Iris pigment epithelial cell (primary cell): ENCODE data around the gene GALM.
"Not testable (repeated sequence)": the region's sequence is repeated elsewhere in the genome, so short reads cannot be mapped to it uniquely, and the experiment has no call there.

Experiments
- DNase-seq: peaks from one replicate; pipeline ENCODE4 v3.0.0-alpha.2; 2011; ENCODE audit warnings: low read depth

GALM gene

DNA sequence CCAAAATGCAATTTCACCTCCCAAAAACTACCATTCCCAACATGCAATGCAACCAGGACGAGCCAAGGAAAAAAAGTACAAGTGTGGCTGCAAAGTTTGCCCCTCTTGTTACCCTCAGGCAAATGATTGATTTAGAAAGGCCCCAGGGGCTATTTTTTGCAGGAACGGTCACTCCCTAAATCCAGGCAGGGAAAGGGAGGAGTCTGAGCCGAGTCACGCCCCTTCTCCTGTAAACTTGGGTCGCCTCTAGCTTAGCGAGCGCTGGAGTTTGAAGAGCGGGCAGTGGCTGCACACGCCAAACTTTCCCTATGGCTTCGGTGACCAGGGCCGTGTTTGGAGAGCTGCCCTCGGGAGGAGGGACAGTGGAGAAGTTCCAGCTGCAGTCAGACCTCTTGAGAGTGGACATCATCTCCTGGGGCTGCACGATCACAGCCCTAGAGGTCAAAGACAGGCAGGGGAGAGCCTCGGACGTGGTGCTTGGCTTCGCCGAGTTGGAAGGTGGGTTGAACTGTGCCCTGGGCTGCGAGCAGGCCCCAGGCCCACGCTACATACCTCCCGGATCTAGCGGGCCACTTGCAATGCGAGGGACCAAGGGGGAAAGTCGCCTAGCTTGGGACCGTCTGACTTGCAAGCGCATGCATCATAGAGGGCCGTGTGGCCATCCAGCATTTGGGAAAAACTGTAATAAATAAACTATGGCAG is at the start of gene GALM:
Gene GALM (plus strand): TSS at position 261 of the 702 bp plus-strand sequence. CDS start 48 bp downstream, at position 309.
- peak; percentile 93 for DNase-seq

DNA sequence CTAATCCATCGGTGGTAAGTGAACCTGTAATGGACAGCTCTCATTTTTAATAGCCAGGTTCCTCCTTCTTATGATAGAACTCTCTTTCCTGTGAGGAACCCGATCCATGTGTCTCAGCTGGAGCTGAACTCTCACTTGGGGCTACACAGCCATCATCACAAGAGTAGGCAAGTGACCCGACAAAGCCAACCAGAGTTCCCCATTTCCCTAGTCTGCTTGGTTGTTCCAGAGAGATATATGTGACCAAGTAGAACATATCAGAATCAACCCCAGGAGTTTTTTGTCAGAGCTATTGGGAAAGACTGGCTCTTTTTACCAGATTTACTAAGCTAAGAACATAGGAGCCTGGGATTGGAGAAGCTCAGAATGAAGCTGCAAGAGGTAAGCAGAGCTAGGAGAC is 48.6 kb upstream of the GALM start:
- no peak for DNase-seq

DNA sequence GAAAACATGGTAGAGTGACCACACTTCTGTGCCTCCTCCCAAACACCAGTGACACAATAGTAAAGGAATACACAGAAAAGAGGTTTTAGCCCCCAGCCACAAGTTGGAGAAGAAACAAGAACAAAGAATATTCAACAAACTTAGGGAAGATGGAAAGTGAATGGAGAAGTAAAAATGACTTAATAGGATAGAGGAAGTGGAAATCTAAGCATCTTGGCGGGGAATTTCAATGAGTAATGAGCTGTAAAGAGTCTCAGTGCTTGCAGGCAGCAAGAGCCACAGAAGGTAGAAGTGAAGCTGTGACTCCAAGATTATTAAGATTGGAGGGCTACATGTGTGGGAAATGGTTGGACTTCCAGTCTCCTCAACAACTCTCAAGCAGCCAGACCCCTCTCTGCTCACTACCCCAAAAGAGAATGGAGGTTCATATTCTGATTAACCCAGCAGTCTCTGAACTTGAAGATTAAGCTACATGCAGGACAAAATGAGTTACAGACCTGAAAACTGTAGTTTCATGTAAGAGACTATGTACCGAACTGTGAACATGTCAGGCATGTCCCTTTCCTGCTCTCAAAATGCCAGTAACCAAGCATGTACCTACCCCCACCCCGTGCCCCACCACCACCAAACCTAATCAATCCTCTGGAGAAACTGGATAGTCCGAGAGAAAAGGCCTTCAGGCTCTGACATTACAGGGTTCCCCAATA is 46.3 kb upstream of the GALM start:
- peak; percentile 54 for DNase-seq

DNA sequence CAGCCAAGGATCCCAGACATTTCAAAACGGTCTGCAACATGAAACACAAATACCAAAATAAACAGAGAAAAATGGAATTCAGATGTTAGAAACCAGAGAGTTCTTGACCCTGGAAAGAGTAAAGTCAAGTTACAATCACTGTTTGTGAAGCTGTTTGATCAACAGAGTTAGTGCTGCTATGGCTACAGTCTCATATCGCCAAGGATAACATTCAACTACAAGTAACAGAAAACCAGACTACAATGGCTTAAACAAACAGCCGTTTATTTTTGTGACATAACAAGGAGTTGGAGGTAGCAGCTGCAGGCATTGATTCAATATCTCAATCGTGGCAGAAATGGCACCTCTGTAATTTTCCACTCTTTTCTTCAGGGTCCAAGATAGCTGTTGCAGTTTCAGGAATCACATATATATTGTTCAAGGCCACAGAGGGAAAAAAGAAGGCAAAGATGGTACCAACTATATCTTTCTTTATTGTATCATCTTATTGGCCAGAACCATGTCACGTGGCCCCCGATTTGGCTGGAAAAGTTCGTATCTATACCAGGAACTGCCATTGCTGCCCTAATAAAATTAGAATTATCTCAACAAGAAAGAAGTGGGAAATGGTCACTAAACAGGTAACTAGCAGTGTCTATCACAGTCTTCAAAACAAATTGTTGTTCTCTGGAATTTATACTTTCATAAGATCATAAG is 45.5 kb upstream of the GALM start:
- DNase-seq, result peak; percentile 59

DNA sequence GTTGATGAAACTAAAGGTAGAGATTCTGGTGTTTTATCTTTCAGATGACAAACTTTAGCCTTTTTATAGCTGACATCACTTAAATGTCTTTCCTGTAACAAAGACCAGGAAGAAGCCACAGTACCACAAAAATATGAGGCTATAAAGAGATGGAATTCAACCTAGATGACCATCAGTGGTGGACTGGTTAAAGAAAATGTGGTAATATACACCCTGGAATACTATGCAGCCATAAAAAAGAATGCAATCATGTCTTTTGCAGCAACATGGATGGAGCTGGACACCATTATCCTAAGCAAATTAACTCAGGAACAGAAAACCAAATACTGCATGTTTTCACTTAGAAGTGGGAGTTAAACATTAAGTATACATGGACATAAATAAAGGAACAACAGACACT is 44.9 kb upstream of the GALM start:
- no peak for DNase-seq

DNA sequence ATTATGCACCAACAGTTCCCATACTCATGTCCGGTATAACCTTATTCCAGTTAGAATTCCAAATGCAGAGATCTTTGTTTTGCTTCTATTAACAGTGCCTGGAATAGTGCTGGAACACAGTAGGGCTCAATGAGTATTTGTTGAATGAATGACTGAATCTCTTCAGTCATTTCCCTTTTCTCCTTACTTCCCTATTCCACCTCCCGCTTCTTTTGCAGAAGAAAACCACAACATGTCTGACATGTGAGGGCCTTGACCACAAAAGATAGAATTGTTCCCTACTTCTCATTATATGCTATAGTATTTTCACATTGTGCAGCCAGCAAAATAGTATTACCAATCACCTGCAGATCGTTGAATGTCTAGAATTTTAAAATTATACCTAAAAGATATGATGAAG is 43.7 kb upstream of the GALM start:
- DNase-seq, result no peak

DNA sequence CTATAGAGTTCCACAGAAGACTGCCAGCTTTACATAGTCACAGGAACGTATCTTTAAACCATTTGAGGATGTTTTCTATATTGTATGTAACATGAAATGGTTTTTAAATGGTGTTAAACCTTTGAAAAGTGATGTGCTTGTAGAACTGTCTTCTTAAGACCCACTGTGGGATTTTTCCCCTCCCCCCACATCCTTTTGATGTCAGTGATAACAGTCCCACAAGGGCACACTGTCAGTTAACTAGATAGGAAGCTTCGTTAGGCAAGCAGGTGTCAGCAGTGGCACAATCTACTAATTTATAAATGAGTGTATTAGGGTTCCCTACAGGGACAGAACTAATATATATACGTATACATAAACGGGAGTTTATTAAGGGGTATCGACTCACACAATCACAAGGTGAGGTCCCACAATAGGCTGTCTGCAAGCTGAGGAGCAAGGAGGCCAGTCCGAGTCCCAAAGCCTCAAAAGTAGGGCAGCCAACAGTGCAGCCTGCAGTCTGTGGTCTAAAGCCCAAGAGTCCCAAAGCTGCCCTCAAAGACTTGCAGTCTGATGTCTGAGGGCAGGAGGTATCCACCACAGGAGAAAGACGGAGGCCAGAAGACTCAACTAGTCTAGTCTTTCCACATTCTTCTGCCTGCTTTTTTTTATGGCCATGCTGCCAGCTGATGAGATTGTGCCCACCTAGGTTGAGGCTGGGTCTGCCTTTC is 39.4 kb upstream of the GALM start:
- no peak for DNase-seq

DNA sequence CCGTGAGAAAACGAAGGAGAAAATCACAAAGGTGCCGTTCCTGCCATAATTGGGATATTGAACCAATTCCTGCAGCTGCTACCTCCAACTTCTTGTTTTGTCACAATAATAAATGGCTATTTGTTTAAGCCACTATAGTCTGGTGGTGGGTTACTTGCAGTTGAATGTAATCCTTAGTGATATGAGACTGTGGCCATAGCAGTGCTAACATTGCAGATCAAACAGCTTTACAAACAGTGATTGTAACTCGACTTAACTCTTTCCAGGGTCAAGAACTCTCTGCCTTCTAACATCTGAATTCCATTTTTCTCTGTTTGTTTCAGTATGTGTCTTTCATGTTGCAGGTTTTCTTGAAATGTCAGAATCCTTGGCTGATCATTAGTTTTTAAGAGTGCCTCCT is 38.5 kb upstream of the GALM start:
- DNase-seq, result no peak

DNA sequence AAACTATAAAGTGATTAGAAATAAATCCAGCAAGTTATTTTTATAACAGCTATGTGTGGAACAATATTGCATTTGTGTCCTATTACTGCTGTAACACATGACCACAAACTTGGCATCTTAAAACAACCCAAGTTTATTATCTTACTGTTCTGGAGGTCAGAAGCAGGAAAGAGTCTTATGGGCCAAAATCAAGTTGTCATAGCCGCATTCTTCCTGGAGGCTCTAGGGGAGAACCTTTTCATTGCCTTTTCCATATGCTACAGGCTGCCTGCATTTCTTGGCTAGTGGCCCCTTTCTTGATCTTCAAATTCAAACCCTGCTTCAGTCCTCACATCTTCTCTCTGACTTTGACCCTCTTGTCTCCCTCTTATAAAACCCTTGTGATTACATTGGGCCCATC is 36.2 kb upstream of the GALM start:
- no peak for DNase-seq

DNA sequence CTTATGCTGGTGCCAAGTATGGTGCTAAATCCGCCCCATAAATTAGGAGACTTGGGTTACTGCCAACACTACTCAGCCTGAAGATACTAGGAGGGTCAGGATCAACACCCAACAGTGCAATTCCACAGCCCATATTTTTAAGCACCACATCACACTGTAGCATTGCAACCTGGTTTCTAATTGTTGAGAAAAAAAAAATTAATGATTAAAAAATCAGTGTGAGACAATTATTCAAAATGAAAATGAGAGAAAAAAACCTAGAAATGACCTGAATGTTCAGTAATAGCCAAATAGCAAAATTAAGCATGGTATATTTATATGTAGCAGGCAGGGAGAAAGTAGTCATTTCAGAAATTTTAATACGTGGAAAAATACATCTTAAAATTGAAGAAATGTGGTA is 33.9 kb upstream of the GALM start:
- no peak for DNase-seq

DNA sequence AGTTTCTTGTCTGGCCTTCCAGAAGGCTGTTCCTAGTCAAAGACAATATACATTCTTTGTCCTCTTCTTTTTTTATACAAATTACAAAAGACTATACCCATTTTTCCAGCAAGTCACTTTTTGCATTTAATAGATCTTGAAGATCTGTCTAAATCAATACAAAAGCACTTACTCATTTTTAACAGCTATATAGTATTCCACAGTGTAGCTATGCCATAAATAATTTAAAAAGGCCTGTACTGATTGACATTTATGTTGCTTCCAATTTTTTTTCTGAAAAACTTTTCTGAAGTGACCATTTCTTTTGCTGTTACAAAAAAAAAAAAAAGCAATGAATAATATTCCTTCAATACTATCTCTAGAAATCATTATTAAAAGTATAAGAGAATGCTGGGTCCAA is 32.9 kb upstream of the GALM start:
- no peak for DNase-seq

DNA sequence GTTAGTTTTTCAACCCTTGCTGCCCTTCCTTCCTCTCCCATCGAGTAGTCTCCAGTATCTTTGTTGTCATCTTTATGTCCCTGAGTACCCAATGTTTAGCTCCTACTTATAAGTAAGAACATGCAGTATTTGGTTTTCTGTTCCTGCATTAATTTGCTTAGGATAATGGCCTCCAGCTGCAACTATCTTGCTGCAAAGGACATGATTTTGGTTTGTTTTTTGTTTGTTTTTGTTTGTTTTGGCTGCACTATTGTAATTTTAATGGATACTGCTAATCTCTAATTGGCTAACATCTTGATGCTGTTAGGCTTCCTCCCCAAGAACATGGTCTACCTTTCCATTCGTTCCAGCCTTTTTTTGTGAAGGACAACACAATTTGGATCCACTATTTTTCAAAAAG is 32.0 kb upstream of the GALM start:
- DNase-seq, result no peak

DNA sequence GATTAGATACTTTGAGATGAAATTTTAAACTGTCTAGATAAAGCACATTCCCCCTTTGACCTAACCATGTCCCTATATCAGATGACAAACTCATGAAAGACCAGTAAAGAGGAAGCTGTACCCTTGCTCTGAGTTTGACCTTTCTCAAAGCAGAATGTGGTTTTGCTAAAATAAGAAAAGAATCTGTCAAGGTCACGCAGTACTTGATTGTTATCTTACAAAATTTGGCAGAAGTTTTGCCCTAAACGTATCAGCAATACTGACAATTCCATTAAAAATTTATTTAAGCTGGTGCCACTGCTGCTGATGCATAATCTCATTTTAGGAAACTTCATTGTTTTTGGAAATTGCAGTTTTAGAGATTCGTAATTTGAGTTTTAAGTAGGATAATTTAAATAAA is 31.2 kb upstream of the GALM start:
- DNase-seq, result no peak

DNA sequence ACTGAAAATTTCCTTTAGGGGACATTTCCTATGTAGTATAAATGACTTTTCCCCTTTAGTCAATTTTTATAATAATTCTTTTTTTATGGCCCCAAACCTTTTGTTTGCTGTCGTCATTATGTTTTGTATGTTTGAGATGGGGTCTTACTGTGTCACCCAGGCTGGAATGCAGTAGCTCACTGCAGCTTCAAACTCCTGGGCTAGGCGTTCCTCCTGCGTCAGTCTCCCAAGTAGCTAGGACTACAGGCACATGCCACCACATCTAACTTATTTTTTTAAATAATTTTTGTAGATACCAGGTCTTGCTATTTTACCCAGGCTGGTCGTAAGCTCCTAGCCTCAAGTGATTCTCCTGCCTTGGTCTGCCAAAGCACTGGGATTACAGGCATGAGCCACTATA is 30.8 kb upstream of the GALM start:
- no peak for DNase-seq

DNA sequence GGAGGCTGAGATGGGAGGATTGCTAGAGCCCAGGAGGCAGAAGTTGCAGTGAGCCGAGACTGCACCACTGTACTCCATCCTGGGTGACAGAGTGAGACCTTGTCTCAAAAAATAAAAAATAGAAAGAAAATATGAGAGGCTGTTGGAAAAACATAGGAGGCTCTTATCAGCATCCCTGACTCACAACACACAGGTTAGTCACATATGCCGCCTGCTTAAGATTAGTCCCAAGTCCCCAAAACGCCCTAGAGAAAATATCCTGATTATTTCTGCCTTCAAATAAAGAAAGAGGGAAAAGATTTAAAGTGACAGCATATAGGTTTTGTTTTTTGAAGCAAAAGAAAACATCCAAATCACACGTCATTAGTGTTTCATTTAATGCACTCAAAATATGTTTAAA is 29.8 kb upstream of the GALM start:
- no peak for DNase-seq

DNA sequence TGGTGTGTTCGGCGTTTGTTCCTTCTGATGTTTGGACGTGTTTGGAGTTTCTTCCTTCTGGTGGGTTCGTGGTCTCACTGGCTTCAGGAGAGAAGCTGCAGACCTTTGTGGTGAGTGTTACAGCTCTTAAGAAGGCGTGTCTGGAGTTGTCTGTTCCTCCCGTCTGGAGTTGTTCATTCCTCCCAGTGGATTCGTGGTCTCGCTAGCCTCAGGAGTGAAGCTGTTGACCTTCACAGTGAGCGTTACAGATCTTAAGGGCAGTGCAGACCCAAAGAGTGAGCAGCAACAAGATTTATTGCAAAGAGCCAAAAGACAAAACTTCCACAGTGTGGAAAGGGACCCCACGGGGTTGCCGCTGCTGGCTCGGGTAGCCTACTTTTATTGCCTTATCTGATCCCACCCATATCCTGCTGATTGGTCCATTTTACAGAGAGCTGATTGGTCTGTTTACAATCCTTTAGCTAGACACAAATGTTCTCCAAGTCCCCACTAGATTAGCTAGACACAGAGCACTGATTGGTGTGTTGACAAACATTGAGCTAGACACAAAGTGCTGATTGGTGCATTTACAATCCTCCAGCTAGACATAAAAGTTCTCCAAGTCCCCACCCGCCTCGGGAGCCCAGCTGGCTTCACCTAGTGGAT is 23.4 kb upstream of the GALM start:
- not testable (repeated sequence) for DNase-seq

DNA sequence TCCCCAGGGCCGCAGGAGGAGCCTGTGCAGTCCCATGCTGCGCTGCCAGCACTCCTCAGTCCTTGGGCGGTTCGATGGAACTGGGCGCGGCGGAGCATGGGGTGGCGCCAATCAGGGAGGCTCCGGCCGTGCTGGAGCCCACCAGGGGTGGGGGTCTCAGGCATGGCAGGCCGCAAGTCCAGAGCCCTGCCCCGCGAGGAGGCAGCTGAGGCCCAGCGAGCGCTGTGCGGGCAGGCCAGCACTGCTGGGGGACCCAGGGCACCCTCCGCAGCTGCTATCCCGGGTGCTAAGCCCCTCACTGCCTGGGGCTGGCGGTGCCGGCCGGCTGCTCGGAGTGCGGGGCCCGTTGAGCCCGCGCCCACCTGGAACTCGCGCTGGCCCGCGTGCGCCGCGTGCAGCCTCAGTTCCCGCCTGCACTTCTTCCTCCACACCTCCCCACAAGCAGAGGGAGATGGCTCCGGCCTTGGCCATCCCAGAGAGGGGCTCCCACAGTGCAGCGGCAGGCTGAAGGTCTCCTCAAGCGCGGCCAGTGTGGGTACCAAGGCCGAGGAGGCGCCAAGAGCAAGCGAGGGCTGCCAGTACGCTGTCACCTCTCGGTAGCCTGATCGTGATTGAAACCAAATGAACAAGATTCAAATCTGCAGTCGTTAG is 22.8 kb upstream of the GALM start:
- DNase-seq, result no peak

DNA sequence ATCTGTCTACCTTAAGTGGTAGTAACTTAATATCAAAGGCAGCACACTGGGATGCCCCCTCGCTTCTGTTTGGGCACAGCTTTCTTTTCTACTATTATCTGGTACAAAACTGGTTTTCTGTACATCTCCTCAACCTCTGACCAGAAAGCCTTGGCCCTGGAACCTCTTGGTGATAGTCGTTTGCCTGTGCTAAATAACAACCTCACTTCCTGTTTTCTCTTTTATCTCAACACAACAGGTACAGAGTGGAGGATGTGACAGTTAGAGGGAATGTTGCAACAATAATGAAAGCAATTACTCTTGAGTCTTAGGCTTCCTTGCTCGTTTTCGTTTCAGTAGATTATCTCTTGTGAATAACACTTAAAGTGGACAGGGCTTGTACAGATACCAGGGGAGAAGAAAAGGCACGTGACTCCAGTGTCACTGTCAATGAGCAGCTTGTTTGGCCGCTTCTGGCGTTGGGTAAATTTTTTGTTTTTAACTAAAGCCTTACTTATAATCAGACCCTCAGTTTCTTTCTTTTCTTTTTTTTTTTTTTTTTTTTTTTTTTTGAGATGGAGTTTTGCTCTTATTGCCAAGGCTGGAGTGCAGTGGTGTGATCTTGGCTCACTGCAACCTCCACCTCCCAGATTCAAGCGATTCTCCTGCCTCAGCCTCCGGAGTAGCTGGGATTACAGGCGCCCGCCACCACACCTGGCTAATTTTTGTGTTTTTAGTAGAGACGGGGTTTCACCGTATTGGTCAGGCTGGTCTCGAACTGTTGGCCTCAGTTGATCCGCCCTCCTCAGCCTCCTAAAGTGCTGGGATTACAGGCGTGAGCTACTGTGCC is 22.0 kb upstream of the GALM start:
- DNase-seq, result not testable (repeated sequence)

DNA sequence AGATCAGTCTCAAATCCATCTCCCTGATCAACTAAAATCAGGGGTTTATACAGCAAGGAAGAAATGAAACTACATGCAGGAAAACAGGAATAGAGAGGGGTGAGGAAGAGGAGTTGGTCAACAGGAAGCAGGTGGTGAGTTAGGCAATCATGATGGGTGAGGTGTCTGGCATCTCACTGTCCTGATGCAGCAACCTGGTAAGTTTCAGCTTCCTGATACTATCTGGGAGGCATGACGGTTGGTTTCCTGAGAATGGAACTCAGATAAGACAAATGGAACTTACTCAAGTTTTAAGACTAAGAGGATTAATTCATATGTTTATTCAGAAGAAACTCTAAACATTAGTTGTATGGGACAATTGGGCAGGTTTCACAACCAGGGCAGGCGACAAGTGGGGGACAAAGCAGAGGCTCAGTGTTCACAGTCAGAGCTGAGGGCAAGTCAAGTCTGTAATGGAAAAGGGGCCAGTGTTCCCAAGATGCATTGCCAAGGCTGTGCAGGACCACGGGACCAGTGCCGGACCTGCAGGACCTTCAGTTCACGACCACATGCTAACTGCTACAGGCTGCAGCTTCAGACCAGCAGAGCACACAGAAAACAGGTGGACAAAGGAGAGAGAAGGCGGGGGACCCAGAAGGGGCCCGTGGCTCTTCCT is 17.7 kb upstream of the GALM start:
- peak; percentile 35 for DNase-seq

DNA sequence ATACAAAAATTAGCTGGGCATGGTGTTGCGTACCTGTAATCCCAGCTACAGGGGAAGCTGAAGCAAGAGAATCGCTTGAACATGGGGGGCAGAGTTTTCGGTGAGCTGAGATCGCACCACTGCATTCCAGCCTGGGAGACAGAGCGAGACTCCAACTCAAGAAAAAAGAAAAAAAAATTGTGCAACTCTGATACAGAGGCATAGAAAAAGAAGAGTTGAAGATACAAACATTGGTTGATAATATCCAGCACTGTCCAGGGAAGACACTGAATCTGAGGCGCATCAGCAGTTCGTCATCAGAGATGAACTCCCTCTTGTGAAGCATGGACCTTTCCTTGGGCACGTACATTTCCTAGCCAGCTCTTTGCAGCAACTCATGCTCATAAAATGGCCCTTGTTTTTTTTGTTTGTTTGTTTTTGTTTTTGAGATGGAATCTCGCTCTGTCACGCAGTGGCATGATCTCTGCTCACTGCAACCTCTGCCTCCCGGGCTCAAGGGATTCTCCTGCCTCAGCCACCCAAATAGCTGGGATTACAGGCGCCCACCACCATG is 16.7 kb upstream of the GALM start:
- no peak for DNase-seq
